ENCODE data around the gene FBXW11. TPM values are rescaled to one million over a fixed set of nuclear protein-coding genes. Genes with fewer than 3 reads are reported as not detected.
A peak's percentile ranks its signal among the peaks of the same experiment; 100 is the strongest.

Gene FBXW11
- total RNA-seq, 1 experiment from 2014 or later: 52.2 TPM

- TF ChIP-seq AR (CRISPR knock-in tag; IDR thresholded peaks at IDR 0.05) (no peak), MAX (CRISPR knock-in tag; IDR thresholded peaks at IDR 0.05) (no peak), ATF1 (CRISPR knock-in tag; IDR thresholded peaks at IDR 0.05) (no peak), TCF7 (CRISPR knock-in tag; IDR thresholded peaks at IDR 0.05; ENCODE audit: low read depth) (no peak)
- TF ChIP-seq, protein P1, sequence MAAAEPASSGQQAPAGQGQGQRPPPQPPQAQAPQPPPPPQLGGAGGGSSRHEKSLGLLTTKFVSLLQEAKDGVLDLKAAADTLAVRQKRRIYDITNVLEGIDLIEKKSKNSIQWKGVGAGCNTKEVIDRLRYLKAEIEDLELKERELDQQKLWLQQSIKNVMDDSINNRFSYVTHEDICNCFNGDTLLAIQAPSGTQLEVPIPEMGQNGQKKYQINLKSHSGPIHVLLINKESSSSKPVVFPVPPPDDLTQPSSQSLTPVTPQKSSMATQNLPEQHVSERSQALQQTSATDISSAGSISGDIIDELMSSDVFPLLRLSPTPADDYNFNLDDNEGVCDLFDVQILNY (CRISPR knock-in tag; IDR thresholded peaks at IDR 0.05): no peak
Observed at GRCh38 chr5:171956887-171957495, 49.4 kb downstream of the FBXW11 start (continued).

DNA sequence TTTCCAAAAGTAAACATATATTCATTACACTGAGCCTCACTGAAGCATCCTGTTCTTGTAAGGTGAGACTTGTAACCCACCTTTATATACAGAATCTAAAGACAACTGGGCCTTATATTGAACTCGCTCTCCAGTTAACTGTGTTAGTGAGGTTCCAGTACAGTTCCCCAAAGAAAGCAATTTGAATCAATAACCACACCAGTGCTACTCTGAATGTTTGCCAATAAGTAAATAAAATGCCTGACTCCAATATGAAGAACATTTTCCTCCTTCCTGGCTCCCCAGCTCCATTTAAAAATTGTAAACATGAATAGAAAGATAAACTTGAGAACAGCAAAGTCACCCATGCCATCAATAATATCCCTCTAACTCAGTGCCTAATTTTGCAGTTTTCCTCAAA lies 50.1 kb downstream of the FBXW11 start:
- POLR2A ChIA-PET: no interaction called here
- no peaks in the 10 kb centered on the region for H3K36me3 Mint-ChIP-seq
- ATAC-seq: no peak

More for the DNA sequence above, 50.1 kb downstream of the FBXW11 start:
- Mint-ChIP-seq H3K27me3 (ENCODE audit: low read depth) (no peaks in the 10 kb centered on the region), H3K4me1 (peaks cover 59% of the 10 kb centered on the region), H3K4me3 (no peak overlapping the region), H3K9me3 (no peaks in the 10 kb centered on the region), H3K27ac (peak overlapping the region; percentile 10; the same call in 1 of the 2 replicates)
- DNase-seq (ENCODE audit: low spot score): no peak
- TF ChIP-seq OVOL2 (CRISPR knock-in tag; IDR thresholded peaks at IDR 0.05; ENCODE audit: borderline replicate concordance) (no peak), ELF4 (CRISPR knock-in tag; IDR thresholded peaks at IDR 0.05; ENCODE audit: low read depth) (no peak), MYBL2 (CRISPR knock-in tag; IDR thresholded peaks at IDR 0.05) (no peak), E2F4 (CRISPR knock-in tag; IDR thresholded peaks at IDR 0.05; ENCODE audit: borderline replicate concordance, low read depth) (no peak), ZNF219 (CRISPR knock-in tag; IDR thresholded peaks at IDR 0.05; ENCODE audit: borderline replicate concordance) (no peak), ZNF121 (CRISPR knock-in tag; IDR thresholded peaks at IDR 0.05) (no peak), E2F1 (CRISPR knock-in tag; IDR thresholded peaks at IDR 0.05) (no peak), ZNF281 (CRISPR knock-in tag; IDR thresholded peaks at IDR 0.05) (no peak), ZNF396 (CRISPR knock-in tag; IDR thresholded peaks at IDR 0.05; ENCODE audit: borderline replicate concordance) (no peak), IRF1 (CRISPR knock-in tag; IDR thresholded peaks at IDR 0.05) (no peak), JUN (CRISPR knock-in tag; IDR thresholded peaks at IDR 0.05) (no peak), SP1 (CRISPR knock-in tag; conservative IDR thresholded peaks at IDR 0.05) (no peak), USF2 (CRISPR knock-in tag; IDR thresholded peaks at IDR 0.05) (no peak), ZNF423 (CRISPR knock-in tag; IDR thresholded peaks at IDR 0.05) (no peak)
- TF ChIP-seq, protein P2, sequence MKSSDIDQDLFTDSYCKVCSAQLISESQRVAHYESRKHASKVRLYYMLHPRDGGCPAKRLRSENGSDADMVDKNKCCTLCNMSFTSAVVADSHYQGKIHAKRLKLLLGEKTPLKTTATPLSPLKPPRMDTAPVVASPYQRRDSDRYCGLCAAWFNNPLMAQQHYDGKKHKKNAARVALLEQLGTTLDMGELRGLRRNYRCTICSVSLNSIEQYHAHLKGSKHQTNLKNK (CRISPR knock-in tag; IDR thresholded peaks at IDR 0.05): no peak
- CTCF ChIA-PET: no interaction called here
